Body of pancreas (tissue), 4 donors: ENCODE data around the gene PRMT3.

Experiments
- POLR2A ChIP-seq, 3 donors: fragments of 450-650 bp; IDR thresholded peaks; one replicate each; pipeline ENCODE4 v1.6.1; 2016; ENCODE audit warnings: antibody characterized with exemption in 3 of 3, mild to moderate bottlenecking in 2 of 3
- TF ChIP-seq, protein P1 (sequence below), 7 experiments: fragments of 450-650 bp in 4 of 7; fragments of 200-600 bp in 3 of 7; sonication (generic) in 3 of 7; IDR thresholded peaks; one replicate each; pipeline ENCODE4 v1.5.1; 2016 to 2019; ENCODE audit warnings: antibody characterized with exemption in 7 of 7

GRCh38 chr11:20448834-20449233 is 61.3 kb downstream of the PRMT3 start:
- TF ChIP-seq, protein P1, sequence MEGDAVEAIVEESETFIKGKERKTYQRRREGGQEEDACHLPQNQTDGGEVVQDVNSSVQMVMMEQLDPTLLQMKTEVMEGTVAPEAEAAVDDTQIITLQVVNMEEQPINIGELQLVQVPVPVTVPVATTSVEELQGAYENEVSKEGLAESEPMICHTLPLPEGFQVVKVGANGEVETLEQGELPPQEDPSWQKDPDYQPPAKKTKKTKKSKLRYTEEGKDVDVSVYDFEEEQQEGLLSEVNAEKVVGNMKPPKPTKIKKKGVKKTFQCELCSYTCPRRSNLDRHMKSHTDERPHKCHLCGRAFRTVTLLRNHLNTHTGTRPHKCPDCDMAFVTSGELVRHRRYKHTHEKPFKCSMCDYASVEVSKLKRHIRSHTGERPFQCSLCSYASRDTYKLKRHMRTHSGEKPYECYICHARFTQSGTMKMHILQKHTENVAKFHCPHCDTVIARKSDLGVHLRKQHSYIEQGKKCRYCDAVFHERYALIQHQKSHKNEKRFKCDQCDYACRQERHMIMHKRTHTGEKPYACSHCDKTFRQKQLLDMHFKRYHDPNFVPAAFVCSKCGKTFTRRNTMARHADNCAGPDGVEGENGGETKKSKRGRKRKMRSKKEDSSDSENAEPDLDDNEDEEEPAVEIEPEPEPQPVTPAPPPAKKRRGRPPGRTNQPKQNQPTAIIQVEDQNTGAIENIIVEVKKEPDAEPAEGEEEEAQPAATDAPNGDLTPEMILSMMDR (IDR thresholded peaks at IDR 0.05) = no peak
- no peak for TF ChIP-seq POLR2A (IDR thresholded peaks at IDR 0.05)
